Measurements from ENCODE around the gene ARAP1. TPM values are rescaled to one million over a fixed set of nuclear protein-coding genes. Genes with fewer than 3 reads are reported as not detected.
A peak's percentile ranks its signal among the peaks of the same experiment; 100 is the strongest.

Gene ARAP1
- total RNA-seq, 1 experiment from 2014 or later, result 66.1 TPM

DNA sequence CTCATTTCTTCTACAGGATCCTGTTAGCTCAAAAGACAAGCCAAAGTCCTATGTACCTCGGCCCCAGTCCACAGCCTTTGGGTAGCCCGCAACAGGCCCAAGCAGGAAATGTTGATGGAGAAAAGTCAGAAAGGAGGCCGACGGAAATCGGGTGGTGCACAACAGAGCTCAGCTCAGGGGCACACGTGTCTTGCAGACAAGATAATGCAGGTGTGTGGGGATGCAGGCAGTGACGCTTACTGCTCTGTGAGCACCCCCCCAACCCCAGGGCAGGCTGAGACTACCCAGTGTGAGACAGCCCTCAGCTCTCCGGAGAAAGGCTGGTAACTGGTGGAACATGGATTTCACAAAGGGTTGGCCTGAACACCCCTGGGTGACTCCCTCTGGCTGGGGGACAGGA is 73.7 kb downstream of the ARAP1 start:
- CTCF ChIA-PET, result no interaction called here
- Histone ChIP-seq H3K4me3 (ENCODE audit: low read depth, low read length, poor library complexity, severe bottlenecking) (no peak overlapping the region), H3K27me3 (replicated peaks; ENCODE audit: insufficient read depth, low read depth, low read length, poor library complexity) (peaks cover 42% of the 10 kb centered on the region), H3K27ac (ENCODE audit: low read depth, low read length, poor library complexity, severe bottlenecking) (no peak overlapping the region), H3K9me3 (ENCODE audit: low read depth, low read length, poor library complexity, severe bottlenecking) (no peaks in the 10 kb centered on the region), H3K36me3 (ENCODE audit: insufficient read depth, low read length, poor library complexity, severe bottlenecking) (peaks cover 1% of the 10 kb centered on the region), H3K4me1 (ENCODE audit: insufficient read depth, low read length, poor library complexity, severe bottlenecking) (no peaks in the 10 kb centered on the region)
- BruUV-seq (replicated peaks), result no TSS peak
- intact Hi-C loops (cut with micrococcal nuclease; ENCODE audit: unreplicated experiment), result no loop called here
- TF ChIP-seq, protein P1, sequence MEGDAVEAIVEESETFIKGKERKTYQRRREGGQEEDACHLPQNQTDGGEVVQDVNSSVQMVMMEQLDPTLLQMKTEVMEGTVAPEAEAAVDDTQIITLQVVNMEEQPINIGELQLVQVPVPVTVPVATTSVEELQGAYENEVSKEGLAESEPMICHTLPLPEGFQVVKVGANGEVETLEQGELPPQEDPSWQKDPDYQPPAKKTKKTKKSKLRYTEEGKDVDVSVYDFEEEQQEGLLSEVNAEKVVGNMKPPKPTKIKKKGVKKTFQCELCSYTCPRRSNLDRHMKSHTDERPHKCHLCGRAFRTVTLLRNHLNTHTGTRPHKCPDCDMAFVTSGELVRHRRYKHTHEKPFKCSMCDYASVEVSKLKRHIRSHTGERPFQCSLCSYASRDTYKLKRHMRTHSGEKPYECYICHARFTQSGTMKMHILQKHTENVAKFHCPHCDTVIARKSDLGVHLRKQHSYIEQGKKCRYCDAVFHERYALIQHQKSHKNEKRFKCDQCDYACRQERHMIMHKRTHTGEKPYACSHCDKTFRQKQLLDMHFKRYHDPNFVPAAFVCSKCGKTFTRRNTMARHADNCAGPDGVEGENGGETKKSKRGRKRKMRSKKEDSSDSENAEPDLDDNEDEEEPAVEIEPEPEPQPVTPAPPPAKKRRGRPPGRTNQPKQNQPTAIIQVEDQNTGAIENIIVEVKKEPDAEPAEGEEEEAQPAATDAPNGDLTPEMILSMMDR (conservative IDR thresholded peaks at IDR 0.05; ENCODE audit: low read depth, low read length), result no peak
- TF ChIP-seq EZH2 (IDR thresholded peaks at IDR 0.05; ENCODE audit: borderline replicate concordance, low read depth, low read length, poor library complexity, severe bottlenecking), result no peak
- DNase-seq (ENCODE audit: low spot score), result no peak
- POLR2A ChIA-PET (ENCODE audit: low non-redundant PET), result no interaction called here

GRCh38 chr11:72676861-72677341 is 75.3 kb downstream of the ARAP1 start:
- intact Hi-C loops (cut with micrococcal nuclease; ENCODE audit: unreplicated experiment), result no loop called here
- H3K27ac ChIP-seq (ENCODE audit: low read depth, low read length, poor library complexity, severe bottlenecking), result no peak overlapping the region
- DNase-seq (ENCODE audit: low spot score), result peak; percentile 72
- peaks cover 47% of the 10 kb centered on the region for H3K27me3 ChIP-seq (replicated peaks; ENCODE audit: insufficient read depth, low read depth, low read length, poor library complexity)
- no peaks in the 10 kb centered on the region for H3K4me1 ChIP-seq (ENCODE audit: insufficient read depth, low read length, poor library complexity, severe bottlenecking)
- no TSS peak for BruUV-seq (replicated peaks)
- H3K4me3 ChIP-seq (ENCODE audit: low read depth, low read length, poor library complexity, severe bottlenecking), result no peak overlapping the region
- H3K9me3 ChIP-seq (ENCODE audit: low read depth, low read length, poor library complexity, severe bottlenecking), result no peaks in the 10 kb centered on the region
- no peaks in the 10 kb centered on the region for H3K36me3 ChIP-seq (ENCODE audit: insufficient read depth, low read length, poor library complexity, severe bottlenecking)
- ChIA-PET POLR2A (ENCODE audit: low non-redundant PET) (no interaction called here), CTCF (no interaction called here)
- TF ChIP-seq, protein P1 (conservative IDR thresholded peaks at IDR 0.05; ENCODE audit: low read depth, low read length), result no peak
- no peak for TF ChIP-seq EZH2 (IDR thresholded peaks at IDR 0.05; ENCODE audit: borderline replicate concordance, low read depth, low read length, poor library complexity, severe bottlenecking)

DNA sequence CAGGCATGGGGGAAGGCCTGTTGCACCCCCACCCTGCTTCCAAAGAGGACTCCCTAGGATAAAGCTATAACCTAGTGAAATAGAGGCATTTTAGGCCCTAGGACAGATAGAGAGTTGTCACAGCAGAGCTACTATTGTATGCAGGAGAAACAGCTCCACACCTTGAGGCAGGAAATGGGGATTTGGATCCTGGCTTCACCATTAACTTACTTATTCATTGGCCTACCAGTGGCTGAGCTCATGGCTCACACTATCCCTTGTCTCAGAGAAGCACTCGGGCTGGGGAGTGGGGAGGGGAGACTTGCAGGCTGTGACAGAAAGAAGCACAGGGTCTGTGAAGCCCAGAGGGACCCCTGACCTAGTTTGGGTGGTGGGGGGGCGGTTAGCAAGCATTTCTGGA is 77.0 kb downstream of the ARAP1 start:
- no TSS peak for BruUV-seq (replicated peaks)
- intact Hi-C loops (cut with micrococcal nuclease; ENCODE audit: unreplicated experiment), result no loop called here
- no peaks in the 10 kb centered on the region for H3K36me3 ChIP-seq (ENCODE audit: insufficient read depth, low read length, poor library complexity, severe bottlenecking)
- ChIA-PET POLR2A (ENCODE audit: low non-redundant PET) (no interaction called here), CTCF (interaction anchor here (0.6 to 1.6 kb wide), 2 partner anchors 9 to 645 kb away, joined by 6 to 7 read pairs; no protein-coding TSS in a partner anchor)
- no peaks in the 10 kb centered on the region for H3K9me3 ChIP-seq (ENCODE audit: low read depth, low read length, poor library complexity, severe bottlenecking)
- peaks cover 3% of the 10 kb centered on the region for H3K4me1 ChIP-seq (ENCODE audit: insufficient read depth, low read length, poor library complexity, severe bottlenecking)
- no peak overlapping the region for H3K4me3 ChIP-seq (ENCODE audit: low read depth, low read length, poor library complexity, severe bottlenecking)
- peaks cover 47% of the 10 kb centered on the region for H3K27me3 ChIP-seq (replicated peaks; ENCODE audit: insufficient read depth, low read depth, low read length, poor library complexity)
- no peak for TF ChIP-seq EZH2 (IDR thresholded peaks at IDR 0.05; ENCODE audit: borderline replicate concordance, low read depth, low read length, poor library complexity, severe bottlenecking)
- TF ChIP-seq, protein P1 (conservative IDR thresholded peaks at IDR 0.05; ENCODE audit: low read depth, low read length), result no peak
- H3K27ac ChIP-seq (ENCODE audit: low read depth, low read length, poor library complexity, severe bottlenecking), result no peak overlapping the region
- no peak for DNase-seq (ENCODE audit: low spot score)

All from A673 (cell line).